ENCODE data around the gene SLC25A44.

SLC25A44 gene

GRCh38 chr1:156242738-156243137 is 48.8 kb downstream of the SLC25A44 start:
- no peak for DNase-seq

- no peak for DNase-seq
Measured at GRCh38 chr1:156244126-156244525, 50.2 kb downstream of the SLC25A44 start.

- no peak for DNase-seq
Measured at GRCh38 chr1:156244712-156245111, 50.8 kb downstream of the SLC25A44 start.

- DNase-seq: peak; percentile 13 to 55 (median 31)
Measured at GRCh38 chr1:156245451-156246232, 51.7 kb downstream of the SLC25A44 start.

- no peak for DNase-seq
Measured at GRCh38 chr1:156246241-156246780, 52.4 kb downstream of the SLC25A44 start.

GRCh38 chr1:156246781-156247459 is 53.0 kb downstream of the SLC25A44 start:
- peak in 1 of 4 experiments; percentile 8 for DNase-seq

GRCh38 chr1:156247460-156248322 is 53.8 kb downstream of the SLC25A44 start, which contains the start of gene PAQR6:
PAQR6 (minus strand) TSS chr1:156248056; CDS start chr1:156246731, 1,325 bp downstream.
- DNase-seq: peak in 1 of 4 experiments; percentile 7

- no peak for DNase-seq
Measured at GRCh38 chr1:156248323-156248683, 54.4 kb downstream of the SLC25A44 start.

GRCh38 chr1:156249593-156249992 is 55.7 kb downstream of the SLC25A44 start:
- no peak for DNase-seq

GRCh38 chr1:156251527-156251926 is 57.6 kb downstream of the SLC25A44 start:
- no peak for DNase-seq

GRCh38 chr1:156253634-156254033 is 59.7 kb downstream of the SLC25A44 start:
- no peak for DNase-seq

- no peak for DNase-seq
Measured at GRCh38 chr1:156257711-156258110, 63.8 kb downstream of the SLC25A44 start.

- no peak for DNase-seq
Measured at GRCh38 chr1:156258859-156259258, 65.0 kb downstream of the SLC25A44 start.

- peak in 1 of 4 experiments; percentile 12 for DNase-seq
Measured at GRCh38 chr1:156259805-156260204, 65.9 kb downstream of the SLC25A44 start.

GRCh38 chr1:156260896-156261295 is 67.0 kb downstream of the SLC25A44 start:
- no peak for DNase-seq
